NCI-H774 (cell line): Measurements from ENCODE around the gene IRF9.
A peak's percentile ranks its signal among the peaks of the same experiment; 100 is the strongest.

Experiments
- DNase-seq: peaks from one replicate; lab custom pipeline; 2025; lab: John Stamatoyannopoulos, UW

The IRF9 gene

DNA sequence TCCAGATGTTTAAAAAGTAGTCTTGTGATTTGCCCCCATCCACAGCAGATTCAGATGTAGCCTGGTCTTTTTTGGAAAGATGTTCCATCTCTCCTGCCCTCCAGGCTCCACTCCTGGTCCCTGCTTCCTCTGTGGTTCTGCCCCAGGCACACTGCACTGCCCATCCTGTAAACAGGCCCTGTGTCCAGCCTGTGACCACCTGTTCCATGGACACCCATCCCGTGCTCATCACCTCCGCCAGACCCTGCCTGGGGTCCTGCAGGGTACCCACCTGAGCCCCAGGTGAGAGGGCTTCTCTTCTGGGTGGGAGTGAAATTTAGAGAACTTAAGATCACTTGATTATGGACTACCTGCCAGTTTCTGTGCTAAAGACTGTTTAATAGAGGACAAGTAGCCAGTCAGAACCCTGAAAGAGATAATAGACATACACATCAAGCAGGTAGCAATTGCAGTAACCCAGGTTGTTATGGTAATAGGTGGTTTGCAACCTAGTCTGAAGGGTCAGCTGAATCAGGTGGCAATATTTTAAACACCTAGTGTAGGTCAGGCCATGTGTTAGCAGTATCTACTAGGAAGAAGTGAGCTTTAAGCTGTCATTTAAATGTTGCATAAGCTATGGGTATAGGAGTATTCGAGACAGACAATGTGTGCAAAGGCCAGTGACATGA is 11.6 kb upstream of the IRF9 start:
- DNase-seq = no peak

DNA sequence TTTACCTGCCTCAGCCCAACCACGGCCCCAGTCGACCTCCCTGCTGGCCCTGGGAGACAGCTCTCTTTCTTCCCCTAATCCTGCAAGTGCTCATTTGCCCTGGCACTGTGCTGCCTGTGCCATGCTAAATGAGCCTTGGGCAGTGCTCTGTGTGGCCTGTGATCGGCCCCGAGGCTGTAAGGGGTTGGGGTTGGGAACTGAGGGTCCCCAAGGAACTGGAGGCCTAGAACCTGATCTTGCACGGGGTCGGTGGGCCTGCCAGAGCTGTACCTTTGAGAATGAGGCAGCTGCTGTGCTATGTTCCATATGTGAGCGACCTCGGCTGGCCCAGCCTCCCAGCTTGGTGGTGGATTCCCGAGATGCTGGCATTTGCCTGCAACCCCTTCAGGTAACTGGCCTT is 11.0 kb upstream of the IRF9 start:
- DNase-seq = no peak

DNA sequence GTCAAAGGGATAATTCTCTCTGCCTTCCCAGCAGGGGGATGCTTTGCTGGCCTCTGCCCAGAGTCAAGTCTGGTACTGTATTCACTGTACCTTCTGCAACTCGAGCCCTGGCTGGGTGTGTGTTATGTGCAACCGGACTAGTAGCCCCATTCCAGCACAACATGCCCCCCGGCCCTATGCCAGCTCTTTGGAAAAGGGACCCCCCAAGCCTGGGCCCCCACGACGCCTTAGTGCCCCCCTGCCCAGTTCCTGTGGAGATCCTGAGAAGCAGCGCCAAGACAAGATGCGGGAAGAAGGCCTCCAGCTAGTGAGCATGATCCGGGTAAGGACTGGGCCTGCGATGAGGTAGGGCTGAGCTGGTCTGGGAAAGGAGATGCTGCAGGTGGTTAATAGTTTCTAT is 10.5 kb upstream of the IRF9 start:
- no peak for DNase-seq

GRCh38 chr14:24150993-24151392 is 10.1 kb upstream of the IRF9 start:
- DNase-seq = no peak

GRCh38 chr14:24151404-24152080 is 9.5 kb upstream of the IRF9 start:
- DNase-seq = no peak

DNA sequence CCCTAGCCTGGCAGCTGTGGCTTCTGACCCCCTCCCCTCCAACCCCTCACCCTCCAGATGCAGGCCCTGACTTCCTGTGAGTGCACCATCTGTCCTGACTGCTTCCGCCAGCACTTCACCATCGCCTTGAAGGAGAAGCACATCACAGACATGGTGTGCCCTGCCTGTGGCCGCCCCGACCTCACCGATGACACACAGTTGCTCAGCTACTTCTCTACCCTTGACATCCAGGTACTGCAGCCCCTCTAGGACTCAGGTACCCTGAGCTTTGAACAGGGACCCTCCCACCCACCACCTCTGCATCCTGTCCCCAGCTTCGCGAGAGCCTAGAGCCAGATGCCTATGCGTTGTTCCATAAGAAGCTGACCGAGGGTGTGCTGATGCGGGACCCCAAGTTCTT is 6.0 kb upstream of the IRF9 start:
- DNase-seq = no peak

GRCh38 chr14:24156840-24157239 is 4.2 kb upstream of the IRF9 start:
- DNase-seq = no peak

- DNase-seq = no peak
Observed at GRCh38 chr14:24157331-24157730, 3.7 kb upstream of the IRF9 start.

GRCh38 chr14:24159777-24160498 is 1.1 kb upstream of the IRF9 start:
- DNase-seq = no peak

- no peak for DNase-seq
Observed at GRCh38 chr14:24160499-24160849, 591 bp upstream of the IRF9 start.

- no peak for DNase-seq
Observed at GRCh38 chr14:24162093-24162492, 1.0 kb downstream of the IRF9 start.

DNA sequence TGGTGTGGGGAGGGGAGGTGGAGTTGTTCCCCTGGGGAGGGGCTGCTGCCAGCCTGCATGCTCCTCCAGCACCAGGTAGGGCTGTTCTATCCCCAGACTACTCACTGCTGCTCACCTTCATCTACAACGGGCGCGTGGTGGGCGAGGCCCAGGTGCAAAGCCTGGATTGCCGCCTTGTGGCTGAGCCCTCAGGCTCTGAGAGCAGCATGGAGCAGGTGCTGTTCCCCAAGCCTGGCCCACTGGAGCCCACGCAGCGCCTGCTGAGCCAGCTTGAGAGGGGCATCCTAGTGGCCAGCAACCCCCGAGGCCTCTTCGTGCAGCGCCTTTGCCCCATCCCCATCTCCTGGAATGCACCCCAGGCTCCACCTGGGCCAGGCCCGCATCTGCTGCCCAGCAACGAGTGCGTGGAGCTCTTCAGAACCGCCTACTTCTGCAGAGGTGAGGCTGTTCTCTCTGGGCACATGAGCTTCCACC is 3.5 kb downstream of the IRF9 start:
- DNase-seq = no peak

DNA sequence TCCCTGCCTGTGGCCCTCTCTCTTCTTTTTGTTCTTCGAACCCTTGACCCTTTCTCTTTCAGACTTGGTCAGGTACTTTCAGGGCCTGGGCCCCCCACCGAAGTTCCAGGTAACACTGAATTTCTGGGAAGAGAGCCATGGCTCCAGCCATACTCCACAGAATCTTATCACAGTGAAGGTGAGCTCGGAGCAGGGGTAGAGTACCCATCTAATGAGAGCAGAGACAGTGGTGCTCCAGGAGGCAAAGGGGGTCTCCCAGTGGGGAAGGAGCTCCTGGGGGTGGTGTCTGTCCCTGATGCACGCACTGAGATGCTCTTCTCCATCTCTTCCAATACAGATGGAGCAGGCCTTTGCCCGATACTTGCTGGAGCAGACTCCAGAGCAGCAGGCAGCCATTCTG is 4.7 kb downstream of the IRF9 start:
- no peak for DNase-seq

DNA sequence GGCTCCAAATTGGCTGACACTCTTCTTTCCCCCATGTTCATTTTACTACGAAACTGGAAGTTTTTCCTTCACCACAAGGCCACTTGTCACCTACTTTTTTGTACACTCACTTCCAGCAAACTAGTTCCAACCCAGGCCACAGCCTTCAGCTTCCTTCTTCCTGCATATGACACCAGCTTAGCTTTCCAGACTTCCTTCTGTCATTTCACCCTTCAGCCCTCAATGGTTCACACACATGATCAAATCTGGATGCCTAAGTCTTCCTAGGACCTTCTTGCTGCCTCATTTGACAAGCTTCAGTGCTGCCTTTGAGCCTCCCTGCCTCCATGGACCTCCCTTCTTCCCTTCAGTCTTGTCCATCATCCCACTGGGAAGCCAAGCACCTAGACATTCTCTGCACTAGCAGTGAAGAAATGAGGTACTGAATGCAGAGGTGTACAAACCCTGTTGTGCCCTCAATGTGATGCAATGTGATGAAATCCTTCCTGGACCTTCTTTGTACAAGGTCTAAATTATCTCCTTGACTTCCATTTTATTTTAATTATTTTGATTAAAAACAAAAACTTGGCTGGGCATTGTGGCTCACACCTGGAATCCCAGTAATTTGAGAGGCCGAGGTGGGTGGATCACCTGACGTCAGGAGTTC is 6.5 kb downstream of the IRF9 start:
- DNase-seq = no peak

DNA sequence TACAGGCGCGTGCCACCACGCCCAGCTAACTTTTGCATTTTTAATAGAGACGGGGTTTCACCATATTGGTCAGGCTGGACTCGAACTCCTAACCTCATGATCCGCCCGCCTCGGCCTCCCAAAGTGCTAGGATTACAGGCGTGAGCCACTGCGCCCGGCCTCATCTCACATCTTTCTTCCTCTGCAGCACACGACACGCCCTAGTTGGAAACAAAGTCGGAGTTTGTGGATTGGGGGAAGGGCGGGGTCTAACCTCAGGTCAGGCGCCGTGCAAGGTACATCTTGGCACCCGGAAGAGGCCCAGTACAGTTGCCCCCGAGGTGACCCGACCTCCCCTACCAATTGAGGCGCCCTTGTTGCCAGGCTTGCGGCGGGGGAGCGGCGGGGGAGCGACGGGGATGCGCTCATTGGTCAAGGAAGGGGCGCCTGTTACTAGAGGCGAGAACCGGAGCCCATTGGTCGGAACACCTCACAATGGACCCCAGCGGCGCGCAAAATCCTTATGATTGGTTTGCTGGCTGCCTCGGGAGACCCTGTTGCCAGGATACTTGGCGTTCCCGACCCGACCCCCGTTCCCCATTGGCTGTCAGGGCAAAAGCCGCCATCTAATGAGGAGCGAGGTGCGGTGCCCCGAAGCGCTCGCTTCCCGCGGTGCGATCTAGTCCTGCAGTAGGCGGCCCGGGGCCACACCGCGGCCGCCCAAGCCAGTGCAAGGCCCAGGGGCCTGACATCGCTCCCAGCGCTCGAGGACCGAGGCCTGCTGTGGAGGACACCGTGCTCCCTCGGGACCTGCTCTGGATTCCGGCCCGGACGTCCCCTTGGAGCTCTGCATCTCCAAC is 10.6 kb downstream of the IRF9 start, which contains the start of gene REC8:
Gene REC8 (plus strand): TSS at position 659 of the 839 bp plus-strand sequence. CDS start 473 bp downstream, outside the sequence.
- DNase-seq = peak; percentile 98

DNA sequence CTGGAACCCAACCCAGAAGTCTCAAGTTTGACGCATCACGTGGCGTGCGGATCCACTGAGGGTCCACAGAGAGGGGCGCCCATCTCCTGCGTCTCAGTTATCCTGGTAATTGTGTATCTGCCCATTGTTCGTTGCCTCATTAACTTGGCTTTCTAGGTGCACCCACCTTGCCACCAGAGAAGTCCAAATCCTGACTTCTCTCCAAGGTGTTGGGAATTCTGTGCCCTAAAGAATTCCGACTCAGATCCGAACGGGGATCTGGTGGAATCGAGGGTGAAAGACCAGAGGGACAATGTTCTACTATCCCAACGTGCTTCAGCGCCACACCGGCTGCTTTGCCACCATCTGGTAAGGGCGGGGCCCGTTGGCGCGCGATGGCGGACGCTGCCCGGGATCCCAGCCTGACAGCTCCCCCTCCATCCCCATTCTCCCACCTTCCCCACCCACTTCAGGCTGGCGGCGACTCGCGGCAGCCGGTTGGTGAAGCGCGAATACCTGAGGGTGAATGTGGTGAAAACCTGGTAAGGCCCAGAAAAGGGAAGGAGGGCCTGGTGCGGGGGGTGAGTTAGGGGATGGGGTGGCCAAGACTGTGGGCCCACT is 11.3 kb downstream of the IRF9 start:
- no peak for DNase-seq

- DNase-seq = no peak
Observed at GRCh38 chr14:24172871-24173281, 11.8 kb downstream of the IRF9 start.

DNA sequence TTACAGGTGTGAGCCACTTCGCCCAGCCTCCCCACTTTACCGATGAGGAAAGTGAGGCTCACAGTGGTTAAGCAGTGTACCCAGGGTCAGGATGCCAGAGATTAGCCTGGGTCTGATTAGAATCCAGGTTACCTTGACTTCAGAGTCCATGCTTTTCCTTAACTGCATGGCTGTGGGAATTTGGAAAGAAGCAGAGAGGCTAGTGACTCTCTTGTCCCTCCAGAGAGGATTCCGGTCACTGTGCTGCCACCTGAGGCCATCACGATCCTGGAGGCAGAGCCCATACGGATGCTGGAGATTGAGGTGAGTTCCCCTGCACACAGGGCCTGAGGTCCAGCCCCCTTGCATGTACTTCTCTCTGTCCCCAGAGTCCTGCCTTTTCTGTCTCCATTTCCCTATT is 15.5 kb downstream of the IRF9 start:
- DNase-seq = no peak

DNA sequence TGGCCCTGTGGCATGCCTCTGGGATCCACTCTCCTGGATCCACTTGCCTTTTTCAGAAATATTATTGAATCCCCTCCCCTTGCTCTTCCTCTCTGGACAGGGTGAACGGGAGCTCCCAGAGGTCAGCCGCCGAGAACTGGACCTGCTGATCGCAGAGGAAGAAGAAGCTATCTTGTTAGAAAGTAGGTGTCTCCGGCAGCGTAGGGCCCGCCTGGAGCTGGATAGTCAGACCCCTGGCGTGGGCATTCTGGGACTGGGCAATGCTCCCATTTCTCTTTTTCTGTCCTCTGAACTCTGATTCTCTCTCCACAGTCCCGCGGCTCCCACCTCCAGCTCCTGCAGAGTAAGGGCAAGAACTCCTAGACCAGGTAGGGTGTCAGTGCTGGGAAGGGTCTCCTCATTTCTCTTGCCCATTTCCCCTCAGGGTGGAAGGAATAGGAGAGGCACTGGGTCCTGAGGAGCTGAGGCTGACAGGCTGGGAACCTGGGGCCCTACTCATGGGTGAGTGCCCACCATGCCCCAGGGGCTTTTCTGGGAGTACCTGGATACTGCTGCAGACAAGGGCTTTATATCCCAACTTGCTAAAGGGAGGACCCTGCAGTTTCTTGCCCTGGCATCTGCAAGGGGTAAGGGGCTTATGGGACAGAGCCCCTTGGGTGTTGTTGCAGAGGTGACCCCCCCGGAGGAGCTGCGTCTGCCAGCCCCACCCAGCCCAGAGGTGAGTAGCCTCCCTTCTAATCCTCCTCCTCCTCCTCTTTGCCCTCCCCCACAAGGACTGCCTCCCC is 16.2 kb downstream of the IRF9 start:
- no peak for DNase-seq

- no peak for DNase-seq
Observed at GRCh38 chr14:24177891-24178290, 16.8 kb downstream of the IRF9 start.
